Activated CD4-positive, alpha-beta T cell treated with anti-CD3 and anti-CD28 coated beads, Interleukin-2, amount 10 ng/mL, durations not matched to agents 7 days and 5 days (primary cell): Measurements from ENCODE around the gene FAM83G. TPM values are rescaled to one million over a fixed set of nuclear protein-coding genes. Genes with fewer than 3 reads are reported as not detected.

ENCODE experiments used
- CTCF ChIA-PET: fragments of 350-600 bp; sonication (Branson Sonifier 250); formaldehyde crosslinking; loops from one replicate; lab custom pipeline; 2021; ENCODE audit warnings: antibody characterized with exemption; lab: Charles Lee
- POLR2A ChIA-PET: fragments of 350-600 bp; sonication (Branson Sonifier 250); formaldehyde crosslinking; loops from one replicate; lab custom pipeline; 2021; ENCODE audit warnings: antibody characterized with exemption; lab: Charles Lee
- DNase-seq: peaks from one replicate; pipeline ENCODE4 v3.0.0-alpha.2; 2020
- H3K27ac Mint-ChIP-seq: one replicate; pipeline ENCODE4 v1.8.0; 2021; ENCODE audit warnings: mild to moderate bottlenecking, moderate library complexity, mixed read lengths
- H3K27me3 Mint-ChIP-seq: one replicate; pipeline ENCODE4 v1.8.0; 2021; ENCODE audit warnings: mixed read lengths
- H3K36me3 Mint-ChIP-seq: one replicate; pipeline ENCODE4 v1.8.0; 2021; ENCODE audit warnings: low read depth, mixed read lengths
- H3K4me1 Mint-ChIP-seq: one replicate; pipeline ENCODE4 v1.8.0; 2021; ENCODE audit warnings: mixed read lengths
- H3K4me3 Mint-ChIP-seq: one replicate; pipeline ENCODE4 v1.8.0; 2021; ENCODE audit warnings: mild to moderate bottlenecking, moderate library complexity, mixed read lengths
- H3K9me3 Mint-ChIP-seq: one replicate; pipeline ENCODE4 v1.8.0; 2021; ENCODE audit warnings: mixed read lengths
- total RNA-seq, 2 experiments: library from RNA; stranded (reverse); gene quantifications; one replicate each; pipeline ENCODE4 v1.2.3, GENCODE V29; 2021

FAM83G gene
- total RNA-seq, 2 experiments from 2014 or later: 7.1 to 9.1 TPM

DNA sequence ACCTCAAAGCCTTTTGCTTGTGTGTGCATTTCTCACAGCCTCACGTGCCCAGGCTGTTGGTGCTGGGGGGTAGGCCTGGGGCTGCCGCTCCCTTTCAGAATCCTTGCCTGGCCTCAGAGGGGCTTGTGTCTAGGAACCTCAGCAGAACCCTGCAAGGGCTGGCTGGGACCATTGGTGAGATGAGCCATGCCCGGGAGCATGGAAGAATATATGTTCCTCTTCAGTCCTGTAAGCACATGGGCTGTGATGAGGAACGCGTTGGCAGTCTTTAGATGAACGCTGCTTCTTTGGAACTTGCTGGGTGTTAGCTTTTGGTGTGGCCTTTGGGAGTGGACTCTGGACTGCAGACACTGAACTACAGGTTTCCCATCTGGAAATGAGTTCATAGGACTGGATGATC is 84.6 kb downstream of the FAM83G start:
- H3K4me3 Mint-ChIP-seq: no peak overlapping the region

More for the DNA sequence above, 84.6 kb downstream of the FAM83G start:
- peaks cover 45% of the 10 kb centered on the region for H3K4me1 Mint-ChIP-seq
- H3K27me3 Mint-ChIP-seq: no peaks in the 10 kb centered on the region
- CTCF ChIA-PET: interaction anchor here (0.6 kb wide), 1 partner anchor 9 kb away, joined by 3 read pairs; no protein-coding TSS in a partner anchor
- no peak for DNase-seq
- H3K9me3 Mint-ChIP-seq: no peaks in the 10 kb centered on the region
- POLR2A ChIA-PET: no interaction called here
- H3K36me3 Mint-ChIP-seq: peaks cover 49% of the 10 kb centered on the region
- H3K27ac Mint-ChIP-seq: peak overlapping the region; percentile 80

Other genes with a start within 250 kb of the FAM83G start
- 10 to 100 TPM; 17.5 to 20.1 TPM for gene TVP23B, start 223.6 kb downstream of the FAM83G start, total RNA-seq
- gene PRPSAP2, start 146.6 kb downstream of the FAM83G start, total RNA-seq: 10 to 100 TPM; 47.2 to 49.0 TPM
- not detected for gene SLC5A10, start 52.6 kb downstream of the FAM83G start, total RNA-seq
- 10 to 100 TPM; 35.4 to 39.2 TPM for gene GRAP, start 42.2 kb upstream of the FAM83G start, total RNA-seq
- gene GRAPL, start 122.8 kb upstream of the FAM83G start, total RNA-seq: 10 to 100 TPM; 16.3 to 25.3 TPM
- gene EPN2, start 232.6 kb upstream of the FAM83G start, total RNA-seq: 1 to 10 TPM; 1.8 to 2.1 TPM